ENCODE measurements around the gene CITED4.
A peak's percentile ranks its signal among the peaks of the same experiment; 100 is the strongest.

The CITED4 gene

DNA sequence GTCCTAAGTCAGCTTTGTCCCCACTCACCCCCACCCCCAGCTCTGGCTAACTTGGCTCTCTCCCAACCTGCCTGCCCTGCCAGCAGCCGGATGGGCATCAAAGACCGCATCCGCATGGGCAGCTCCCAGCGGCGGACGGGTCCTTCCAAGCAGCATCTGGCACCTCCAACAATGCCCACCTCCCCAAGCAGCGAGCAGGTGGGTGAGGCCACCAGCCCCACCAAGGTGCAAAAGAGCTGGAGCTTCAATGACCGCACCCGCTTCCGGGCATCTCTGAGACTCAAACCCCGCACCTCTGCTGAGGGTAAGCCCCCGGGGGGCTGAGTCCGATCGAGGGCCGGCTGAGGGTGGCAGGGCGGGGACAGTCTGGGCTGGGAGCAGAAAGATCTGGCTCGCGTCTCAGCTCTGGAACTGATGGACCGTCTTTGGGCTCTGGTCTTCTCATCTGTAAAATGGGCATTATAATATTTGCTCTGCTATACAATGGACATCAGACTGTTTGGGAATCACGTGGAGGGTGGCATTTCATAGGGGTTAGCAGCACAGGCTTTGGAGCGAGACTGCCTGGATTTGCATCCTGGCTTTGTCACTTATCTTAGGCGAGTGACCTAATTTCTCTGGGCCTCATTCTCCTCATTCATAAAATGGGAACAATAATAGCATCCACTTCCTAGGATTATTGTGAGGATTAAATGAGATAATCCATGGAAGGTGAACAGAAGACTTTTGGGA, 31.0 kb downstream of the CITED4 start:
- DNase-seq = no peak

GRCh38 chr1:40830419-40830943, 31.7 kb downstream of the CITED4 start:
- no peak for DNase-seq

DNA sequence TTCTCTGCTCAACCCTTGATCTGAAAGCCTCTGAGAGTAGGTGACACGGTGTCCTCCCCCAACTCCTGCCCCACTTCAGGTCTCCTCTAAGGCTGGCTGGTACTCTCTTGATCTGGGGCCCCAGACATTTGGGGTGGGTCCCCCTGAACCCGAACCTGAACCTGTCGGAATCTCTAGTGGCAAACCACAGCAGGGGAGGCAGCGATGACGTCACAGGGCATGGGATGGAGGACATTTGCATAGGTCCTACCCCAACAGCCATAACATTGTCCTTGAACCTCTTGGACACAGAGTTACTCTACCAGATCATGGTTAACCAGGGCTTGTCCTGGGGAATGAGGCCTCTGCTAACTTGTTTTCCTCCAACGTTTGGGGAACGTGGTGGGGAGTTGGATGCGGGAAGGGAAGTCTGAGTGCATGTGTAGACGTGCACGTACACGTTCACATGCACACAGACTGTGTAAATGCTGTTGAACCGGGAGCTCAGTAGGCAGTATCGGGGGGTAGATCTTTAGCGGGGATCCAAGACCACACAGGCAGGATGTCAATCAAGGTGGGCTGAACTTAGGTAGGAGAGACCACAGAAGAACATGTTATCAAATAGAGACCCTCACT, 32.4 kb downstream of the CITED4 start:
- no peak for DNase-seq

- no peak for DNase-seq
Observed at GRCh38 chr1:40825996-40826395, 36.2 kb downstream of the CITED4 start.

DNA sequence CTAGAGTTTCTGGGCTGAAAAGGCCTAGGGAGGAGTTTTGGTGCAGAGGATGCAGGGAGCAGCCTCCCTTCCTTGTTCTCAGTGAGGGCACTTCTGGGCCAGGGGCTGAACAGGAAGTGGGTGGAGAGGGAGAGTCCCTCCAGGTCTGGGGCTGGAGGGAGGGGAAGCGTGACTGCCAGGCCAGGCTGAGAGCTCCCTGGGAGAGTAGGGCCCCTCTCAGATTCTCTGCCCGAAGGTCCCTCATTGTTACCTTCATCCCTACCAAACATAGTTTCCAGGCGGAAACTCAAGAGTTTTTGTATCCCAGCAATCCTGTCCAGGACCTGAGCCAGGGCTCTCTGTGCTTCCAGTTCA, 36.8 kb downstream of the CITED4 start:
- no peak for DNase-seq

- no peak for DNase-seq
Observed at GRCh38 chr1:40824591-40825434, 37.4 kb downstream of the CITED4 start.

DNA sequence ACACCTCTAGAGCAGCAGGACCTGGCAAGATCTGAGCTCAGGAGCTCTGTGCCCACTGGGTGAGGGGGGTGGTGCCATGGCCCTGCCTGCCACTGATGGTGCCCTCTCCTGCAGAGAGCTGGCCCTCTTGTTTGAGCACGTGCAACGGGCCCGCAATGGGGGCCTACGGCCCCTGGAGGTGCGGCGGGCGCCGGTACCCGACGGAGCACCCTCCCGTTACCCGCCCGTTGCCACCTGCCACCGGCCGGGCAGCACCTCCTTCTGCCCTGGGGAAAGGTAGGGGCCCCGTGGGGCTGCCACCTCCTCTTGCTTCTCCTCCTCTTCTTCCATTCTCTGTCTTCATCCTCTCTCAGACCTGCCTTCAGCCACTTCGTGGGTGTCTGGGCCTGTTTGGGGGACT, 38.2 kb downstream of the CITED4 start:
- no peak for DNase-seq

GRCh38 chr1:40823345-40823744, 38.8 kb downstream of the CITED4 start:
- no peak for DNase-seq

- DNase-seq = no peak
Observed at GRCh38 chr1:40822890-40823289, 39.3 kb downstream of the CITED4 start.

- no peak for DNase-seq
Observed at GRCh38 chr1:40820911-40821693, 41.1 kb downstream of the CITED4 start.

DNA sequence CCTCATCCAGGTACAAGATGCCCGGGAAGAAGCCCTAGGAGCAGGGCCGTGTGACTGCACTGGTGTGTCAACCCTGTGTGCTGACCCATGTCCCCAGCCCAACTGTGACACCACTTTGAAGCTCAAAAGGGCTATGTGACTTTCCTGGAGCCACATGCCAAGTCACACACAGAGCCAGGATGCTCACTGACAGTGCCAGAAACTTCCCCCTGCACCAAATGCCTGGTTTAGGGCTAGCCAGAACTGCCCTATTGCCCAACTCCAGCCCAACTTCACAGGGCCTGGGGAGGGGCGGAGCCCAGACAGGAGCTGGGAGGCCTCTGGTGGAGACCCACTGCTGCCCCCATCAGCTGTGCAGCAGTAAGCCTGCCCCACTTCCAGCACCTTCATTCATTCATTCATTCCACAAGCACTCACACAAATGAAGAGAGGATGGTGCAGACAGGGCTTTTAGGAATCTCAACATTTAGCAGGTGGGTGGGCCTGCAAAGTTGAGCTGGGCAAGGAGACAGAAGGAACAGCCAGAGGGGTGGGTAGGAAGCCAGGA, 41.8 kb downstream of the CITED4 start:
- no peak for DNase-seq

GRCh38 chr1:40819101-40819500, 43.1 kb downstream of the CITED4 start:
- no peak for DNase-seq

DNA sequence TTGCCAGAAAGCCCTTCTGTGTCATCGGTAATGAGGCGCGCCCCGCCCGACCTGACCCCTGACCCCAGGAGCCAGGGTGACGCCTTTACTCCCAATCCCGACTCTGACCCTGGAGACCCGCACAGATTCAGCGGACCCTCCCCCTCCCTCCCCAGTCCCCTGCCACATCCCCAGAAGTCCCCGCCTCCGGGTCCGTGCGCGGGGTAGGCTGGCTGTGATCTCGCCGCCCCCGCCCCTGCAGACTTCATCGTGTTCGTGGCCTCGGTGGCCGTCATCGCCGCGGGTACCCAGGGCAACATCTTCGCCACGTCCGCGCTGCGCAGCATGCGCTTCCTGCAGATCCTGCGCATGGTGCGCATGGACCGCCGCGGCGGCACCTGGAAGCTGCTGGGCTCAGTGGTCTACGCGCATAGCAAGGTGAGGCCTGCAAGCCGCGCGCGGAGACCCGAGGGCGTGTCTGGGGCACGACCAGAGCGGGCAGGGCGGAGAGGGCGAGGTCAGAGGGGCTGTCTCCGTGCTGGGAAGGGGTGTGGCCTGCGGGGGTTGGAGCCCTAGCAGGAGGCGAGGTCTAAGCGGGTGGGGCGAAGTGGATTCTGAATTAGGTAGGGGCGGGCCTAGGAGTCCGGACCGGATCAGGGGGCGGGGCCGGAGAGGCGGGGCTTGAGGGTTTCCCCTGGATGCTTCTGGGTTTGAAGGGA, 43.8 kb downstream of the CITED4 start:
- DNase-seq = peak; percentile 85

DNA sequence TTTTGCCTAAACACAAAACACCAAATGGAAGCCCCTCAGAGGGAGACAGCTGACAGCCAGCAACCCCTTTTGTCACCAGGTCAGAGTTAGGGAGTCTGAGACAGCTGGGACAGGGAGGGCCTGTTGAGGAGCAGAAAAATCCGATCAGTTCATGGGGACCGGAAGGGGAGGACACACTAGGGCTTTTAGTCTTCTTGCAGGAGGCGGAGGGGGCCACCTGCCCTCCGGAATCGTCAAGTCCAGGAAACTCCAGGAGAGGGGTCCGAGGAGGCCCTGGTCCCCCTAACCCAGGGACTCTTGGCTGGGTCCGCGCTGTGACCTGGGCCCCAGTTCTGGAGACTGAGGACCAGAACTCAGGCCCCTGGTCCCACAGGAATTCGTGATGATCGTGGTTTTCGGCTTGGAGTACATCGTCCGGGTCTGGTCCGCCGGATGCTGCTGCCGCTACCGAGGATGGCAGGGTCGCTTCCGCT, 44.3 kb downstream of the CITED4 start:
- DNase-seq = no peak

DNA sequence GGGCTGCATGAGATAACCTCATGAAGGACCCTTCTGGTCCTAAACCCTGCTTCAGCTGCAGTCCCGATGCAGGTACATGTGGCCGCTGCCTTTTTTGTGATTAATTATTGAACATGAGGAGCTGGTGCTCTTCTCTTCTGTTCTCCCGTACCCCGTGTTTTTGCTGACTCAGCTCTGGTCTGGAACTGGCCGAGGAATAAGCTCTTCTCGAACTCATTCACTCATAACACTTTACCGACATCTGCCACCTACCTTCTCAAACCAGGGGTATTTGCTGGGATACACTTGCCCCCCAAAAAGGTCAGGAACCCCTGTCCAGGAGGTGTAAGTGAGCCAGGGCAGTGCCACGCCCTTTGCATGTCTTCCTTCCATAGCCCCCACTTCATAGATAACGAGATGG, 46.7 kb downstream of the CITED4 start:
- DNase-seq = no peak
